HT1080 (cell line): ENCODE data around the gene CLIC3. TPM values are rescaled to one million over a fixed set of nuclear protein-coding genes. Genes with fewer than 3 reads are reported as not detected.

Experiments used
- DNase-seq: peaks from one replicate; pipeline ENCODE4 v3.0.0-alpha.2; 2015; ENCODE audit warnings: low read depth
- total RNA-seq: library from RNA; depleted of rRNA; stranded (reverse); fragments of >200 nt; shearing (Covaris generic); gene quantifications from 2 replicates; pipeline ENCODE4 v1.2.3, GENCODE V29; 2014

Gene CLIC3
- total RNA-seq, 1 experiment from 2014 or later, result 1.0 TPM

- no peak for DNase-seq
Measured at GRCh38 chr9:136968333-136969127, 27.8 kb downstream of the CLIC3 start.

DNA sequence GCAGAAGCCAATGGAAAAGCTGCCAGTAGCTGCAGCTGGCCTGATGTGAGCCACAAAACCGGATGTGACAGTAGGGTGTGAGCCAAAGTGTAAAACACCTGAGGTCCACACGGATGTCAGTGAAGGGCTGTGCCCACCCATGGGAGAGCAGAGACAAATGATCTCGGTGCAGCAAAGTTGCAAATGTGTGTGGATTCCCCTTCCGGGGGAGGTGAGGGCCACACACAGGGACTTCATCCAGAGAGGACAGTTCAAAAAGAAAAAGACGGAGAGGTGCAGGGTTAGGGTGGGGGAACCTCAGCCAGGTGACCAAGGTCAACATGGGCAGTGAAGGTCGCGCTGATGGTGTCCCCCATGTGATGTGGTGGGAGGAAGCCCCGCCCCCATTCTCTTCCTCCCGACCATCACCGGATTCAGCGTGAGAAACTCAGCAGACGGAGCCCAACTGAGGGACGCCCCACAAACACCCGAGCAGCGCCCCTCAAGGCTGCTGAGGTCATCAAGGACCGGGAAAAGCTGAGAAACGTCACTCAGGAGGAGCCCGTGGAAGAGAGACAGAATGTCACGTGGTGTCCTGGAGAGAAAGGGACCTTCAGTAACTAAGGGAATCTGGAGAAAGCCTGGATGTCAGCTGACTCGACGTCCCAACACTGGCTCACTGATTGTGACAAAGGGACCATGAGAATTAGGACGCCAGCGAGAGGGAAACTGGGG, 30.4 kb downstream of the CLIC3 start:
- DNase-seq, result no peak

DNA sequence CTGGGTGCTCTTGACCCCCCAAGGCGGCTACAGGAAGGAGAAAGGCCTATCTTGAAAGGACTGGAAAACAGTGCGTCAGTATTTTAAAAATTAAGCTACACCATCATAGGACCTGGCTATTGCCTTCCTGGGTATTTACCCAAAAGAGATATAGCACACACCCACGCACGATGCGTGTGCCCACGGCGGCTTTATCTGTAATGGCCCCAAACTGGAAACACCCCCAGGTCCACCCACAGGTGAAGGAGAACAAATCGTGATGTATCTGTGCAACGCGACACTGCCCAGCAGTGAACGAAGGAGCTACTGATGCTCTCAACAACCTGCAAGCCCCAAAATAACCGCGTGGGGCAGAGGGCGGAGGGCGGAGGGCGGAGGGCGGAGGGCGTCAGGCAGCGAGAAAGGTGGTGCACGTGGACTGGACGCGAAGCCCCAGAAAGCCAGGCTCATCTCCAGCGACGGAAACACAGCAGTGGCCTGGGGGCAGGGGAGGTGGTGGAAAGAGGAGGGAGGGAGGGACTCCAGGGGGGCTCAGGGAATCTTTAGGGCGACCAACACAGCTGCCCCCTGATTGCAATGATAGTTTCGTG, 31.4 kb downstream of the CLIC3 start:
- no peak for DNase-seq

GRCh38 chr9:136964171-136964689, 32.1 kb downstream of the CLIC3 start:
- DNase-seq, result no peak

DNA sequence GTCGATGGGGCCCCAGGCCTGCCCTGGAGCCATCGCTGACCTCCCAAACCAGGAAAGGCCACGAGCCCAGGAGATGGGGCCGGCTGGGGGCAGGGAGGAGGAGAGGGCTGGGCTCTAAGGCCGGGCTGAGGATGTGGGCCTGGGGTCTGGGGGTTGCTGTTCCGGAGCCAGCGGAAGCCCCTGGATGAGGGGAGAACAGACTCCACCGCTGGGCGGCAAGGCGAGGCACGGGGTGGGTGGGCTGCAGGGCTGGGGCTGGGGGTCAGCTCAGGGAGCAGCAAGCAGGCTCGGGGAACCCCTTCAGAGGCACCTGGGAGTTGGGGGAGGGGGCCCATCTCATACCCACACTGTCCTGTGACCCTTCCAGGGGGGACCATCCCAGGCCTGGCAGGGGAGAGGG, 32.6 kb downstream of the CLIC3 start:
- DNase-seq, result no peak

DNA sequence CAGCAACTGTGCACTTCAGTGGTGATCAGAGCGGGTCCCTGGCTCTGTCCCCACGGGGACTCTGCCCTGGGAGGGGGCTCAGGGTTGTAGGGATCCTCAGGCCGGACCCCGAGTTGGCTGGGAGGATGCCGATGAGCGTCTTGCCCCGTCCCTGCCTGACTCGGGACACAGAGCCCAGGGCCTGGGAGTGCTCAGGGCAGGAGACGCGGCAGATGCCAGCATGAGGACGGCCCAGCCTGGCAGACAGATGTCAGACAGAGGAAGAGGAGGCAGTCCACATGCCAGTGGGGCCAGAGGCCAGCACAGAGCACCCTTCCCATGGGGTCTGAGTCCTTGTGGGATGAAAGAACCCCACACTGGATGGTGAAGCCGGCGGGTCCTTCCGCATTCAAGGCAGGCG, 33.0 kb downstream of the CLIC3 start:
- DNase-seq, result no peak

DNA sequence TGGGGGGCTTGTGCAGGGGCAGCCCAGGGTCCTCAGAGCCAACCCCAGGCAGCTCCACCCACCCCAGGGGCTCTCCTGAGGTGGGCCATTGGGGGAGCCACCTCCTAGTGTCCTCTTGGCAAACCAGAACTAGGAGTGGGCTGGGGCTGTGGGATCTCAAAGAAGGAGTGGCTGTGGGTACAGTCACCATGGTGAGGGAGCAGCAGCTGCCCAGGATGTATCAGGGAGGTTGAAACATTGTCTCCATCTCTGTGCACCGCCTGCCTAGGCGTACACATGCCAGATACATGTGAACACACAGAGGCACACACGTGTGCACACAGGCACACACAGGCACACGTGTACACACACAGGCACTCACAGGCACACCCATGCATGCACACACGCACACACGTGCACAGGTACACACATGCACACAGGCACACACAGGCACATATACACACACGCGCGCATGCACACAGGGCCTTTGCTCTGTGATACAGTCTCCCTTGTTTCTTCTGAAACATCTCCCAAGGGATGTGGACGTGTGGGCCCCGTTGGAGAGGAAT, 33.6 kb downstream of the CLIC3 start:
- DNase-seq, result no peak

GRCh38 chr9:136962163-136962562, 34.2 kb downstream of the CLIC3 start:
- DNase-seq, result no peak

- no peak for DNase-seq
Measured at GRCh38 chr9:136961279-136962065, 34.9 kb downstream of the CLIC3 start.

- no peak for DNase-seq
Measured at GRCh38 chr9:136960938-136961275, 35.5 kb downstream of the CLIC3 start.

- DNase-seq, result no peak
Measured at GRCh38 chr9:136960212-136960937, 36.0 kb downstream of the CLIC3 start.

DNA sequence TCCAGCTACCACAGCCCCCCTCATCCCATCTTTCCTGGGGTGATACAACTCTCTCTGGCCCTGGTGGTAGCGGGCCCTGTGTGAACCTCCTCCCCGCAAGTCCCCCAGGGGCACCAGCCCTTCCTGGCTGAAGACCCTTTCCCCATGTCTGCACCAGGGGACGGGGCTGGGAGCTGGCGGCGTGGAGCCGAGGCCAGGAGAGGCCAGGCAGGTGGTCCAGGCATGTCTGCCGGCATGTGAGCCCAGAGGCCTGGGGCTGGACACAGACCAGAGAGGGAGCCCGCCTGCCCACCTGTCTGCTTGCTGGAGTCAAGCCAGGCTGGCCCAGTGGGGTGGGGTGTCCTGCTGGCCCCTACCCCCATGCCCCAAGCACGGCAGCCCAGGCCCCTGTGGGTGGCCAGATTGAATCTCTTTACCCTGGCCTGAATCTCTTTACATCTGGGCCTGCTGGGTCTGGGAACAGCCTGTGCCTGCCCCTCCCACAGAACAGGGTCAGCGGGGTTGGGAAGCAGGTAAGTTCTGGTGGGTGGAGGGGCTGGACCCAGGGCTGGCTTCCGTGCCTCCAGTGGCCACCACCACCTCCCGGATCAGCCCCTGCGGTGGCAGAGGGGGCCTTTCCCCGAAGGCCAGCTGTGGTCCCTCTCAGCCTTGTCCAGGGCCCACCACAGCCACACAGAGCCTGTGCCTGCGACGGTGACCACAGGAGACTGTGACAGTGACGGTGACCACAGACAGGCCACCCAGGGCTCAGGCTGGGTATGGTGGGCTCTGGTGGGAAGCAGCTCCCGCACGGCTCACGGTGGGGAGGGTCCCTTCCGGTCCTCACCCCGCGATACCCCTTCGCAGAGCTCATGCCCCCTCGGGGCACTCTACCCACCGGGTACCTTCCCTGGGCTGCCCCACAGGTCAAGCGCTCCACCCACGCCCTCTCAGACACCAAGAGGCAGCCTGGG, 37.2 kb downstream of the CLIC3 start:
- no peak for DNase-seq

DNA sequence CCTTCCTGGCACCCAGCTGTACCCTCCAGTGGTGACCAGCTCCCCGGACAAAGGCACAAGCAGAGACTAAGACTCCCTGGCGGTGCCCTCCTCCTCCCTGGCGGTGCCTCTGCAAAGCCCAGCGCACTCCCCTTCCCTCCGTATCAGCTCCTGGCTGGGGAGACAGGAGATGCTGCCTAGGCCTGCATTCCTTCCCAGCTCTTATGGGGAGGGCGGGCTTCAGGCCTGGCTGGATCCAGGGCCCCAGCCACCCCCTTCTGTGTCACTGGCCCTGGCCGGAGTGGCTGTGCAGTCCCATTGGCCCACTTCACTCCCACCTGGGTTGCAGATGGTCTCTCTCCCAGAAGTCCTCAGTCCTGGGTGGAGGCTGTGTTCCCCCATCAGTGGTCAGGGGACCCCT, 37.9 kb downstream of the CLIC3 start:
- DNase-seq, result no peak

- no peak for DNase-seq
Measured at GRCh38 chr9:136957901-136958300, 38.5 kb downstream of the CLIC3 start.

- DNase-seq, result no peak
Measured at GRCh38 chr9:136957461-136957860, 38.9 kb downstream of the CLIC3 start.

GRCh38 chr9:136956604-136957003, 39.8 kb downstream of the CLIC3 start:
- no peak for DNase-seq

DNA sequence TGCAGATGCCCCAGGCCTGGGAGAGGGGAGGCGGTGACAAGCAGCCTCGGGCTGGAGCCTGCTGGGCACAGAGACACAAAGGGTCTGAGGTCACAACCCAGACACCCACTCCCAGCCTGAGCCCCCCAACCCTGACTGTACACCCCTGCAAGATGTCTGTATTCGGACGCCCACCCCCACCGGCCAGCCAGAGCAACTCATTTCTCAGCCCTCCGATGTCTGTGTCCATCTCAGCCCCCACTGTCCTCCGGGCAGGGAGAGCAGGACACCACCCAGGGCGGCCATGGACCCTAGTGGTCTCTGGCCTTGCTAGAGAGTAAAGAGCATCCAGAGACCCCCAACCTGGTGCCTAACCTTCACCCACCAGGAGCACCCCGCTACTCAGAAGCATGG, 40.4 kb downstream of the CLIC3 start:
- no peak for DNase-seq

DNA sequence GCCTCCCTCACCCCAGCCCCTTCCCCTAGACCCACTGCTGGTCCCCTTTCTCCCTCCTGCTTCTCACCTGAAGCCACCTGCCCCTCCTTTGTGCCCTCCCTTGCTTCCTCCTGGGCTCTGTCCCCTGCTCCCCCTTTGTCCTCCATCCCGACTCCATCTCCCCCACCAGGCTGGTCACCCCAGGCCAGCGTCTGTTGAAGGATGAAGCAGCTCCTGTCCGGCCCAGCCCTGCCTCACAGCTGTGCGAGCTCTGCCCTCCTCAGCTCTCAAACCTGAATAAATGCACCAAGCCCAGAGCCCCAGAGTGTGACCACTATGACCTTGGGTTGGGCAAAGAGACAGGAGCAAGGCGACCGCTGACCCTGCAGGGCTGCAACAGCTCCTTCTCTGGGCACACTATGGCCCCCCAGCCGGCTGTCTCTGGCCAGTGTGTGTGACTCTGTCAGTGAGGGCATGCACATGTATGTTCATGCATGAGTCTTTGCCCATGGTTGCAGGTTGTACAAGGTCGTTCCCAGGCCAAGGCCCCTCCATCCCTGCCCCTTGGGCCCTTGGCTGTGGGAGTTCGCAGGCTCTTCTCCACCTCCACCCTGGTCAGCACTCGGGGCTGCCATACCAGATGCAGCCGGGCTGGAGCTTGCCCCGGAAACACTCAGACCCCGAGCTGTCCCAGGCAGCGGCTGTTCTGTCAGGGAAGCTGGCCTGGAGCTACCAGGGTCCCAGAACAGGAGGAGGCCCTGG, 41.0 kb downstream of the CLIC3 start:
- DNase-seq, result no peak
